ENCODE measurements around the gene MACO1. TPM values are rescaled to one million over a fixed set of nuclear protein-coding genes. Genes with fewer than 3 reads are reported as not detected.

MACO1 gene
- total RNA-seq, 4 donors from 2014 or later, result 25.6 to 31.8 (median 28.7) TPM

GRCh38 chr1:25431955-25432719 is 1.4 kb downstream of the MACO1 start:
- no peaks in the 10 kb centered on the region for H3K27me3 ChIP-seq
- H3K36me3 ChIP-seq, result no peaks in the 10 kb centered on the region
- TF ChIP-seq CTCF (IDR thresholded peaks at IDR 0.05) (no peak), POLR2A (IDR thresholded peaks at IDR 0.05) (no peak)
- H3K4me1 ChIP-seq, result peaks cover 43 to 57% of the 10 kb centered on the region in 2 donors
- peak overlapping the region; percentile 29 to 94 (median 41) for H3K4me3 ChIP-seq (replicated peaks in 1 of 3)
- H3K9me3 ChIP-seq, result no peaks in the 10 kb centered on the region
- H3K27ac ChIP-seq, result peak overlapping the region in 2 of 3 donors; percentile 87 to 88
- WGBS, 2 donors, result 22 to 28% methylated on average over 6 of the region's 6 CpGs
- intact Hi-C loops (cut with DNase I), result no loop called here
- no peak for DNase-seq

GRCh38 chr1:25432749-25433388 is 2.2 kb downstream of the MACO1 start:
- TF ChIP-seq POLR2A (IDR thresholded peaks at IDR 0.05) (no peak), CTCF (IDR thresholded peaks at IDR 0.05) (no peak)
- H3K4me3 ChIP-seq (replicated peaks in 1 of 3), result no peak overlapping the region
- WGBS, 2 donors, result 83 to 87% methylated on average over 6 of the region's 6 CpGs
- no peak for DNase-seq
- H3K9me3 ChIP-seq, result no peaks in the 10 kb centered on the region
- H3K27me3 ChIP-seq, result no peaks in the 10 kb centered on the region
- peaks cover 43 to 62% of the 10 kb centered on the region in 2 donors for H3K4me1 ChIP-seq
- intact Hi-C loops (cut with DNase I), result no loop called here
- peak overlapping the region in 1 of 3 donors; percentile 10 for H3K27ac ChIP-seq
- H3K36me3 ChIP-seq, result no peaks in the 10 kb centered on the region

- DNase-seq, result no peak
- WGBS, 2 donors, result 44 to 61% methylated on average over 4 of the region's 4 CpGs
- Histone ChIP-seq H3K27me3 (no peaks in the 10 kb centered on the region), H3K4me1 (peaks cover 43 to 62% of the 10 kb centered on the region in 2 donors), H3K27ac (peak overlapping the region in 2 of 3 donors; percentile 10 to 45), H3K9me3 (no peaks in the 10 kb centered on the region), H3K36me3 (no peaks in the 10 kb centered on the region), H3K4me3 (replicated peaks in 1 of 3) (no peak overlapping the region)
- TF ChIP-seq POLR2A (IDR thresholded peaks at IDR 0.05) (no peak), CTCF (IDR thresholded peaks at IDR 0.05) (no peak)
- intact Hi-C loops (cut with DNase I), result no loop called here
These were observed 2.9 kb downstream of the MACO1 start for GRCh38 chr1:25433389-25434186.

DNA sequence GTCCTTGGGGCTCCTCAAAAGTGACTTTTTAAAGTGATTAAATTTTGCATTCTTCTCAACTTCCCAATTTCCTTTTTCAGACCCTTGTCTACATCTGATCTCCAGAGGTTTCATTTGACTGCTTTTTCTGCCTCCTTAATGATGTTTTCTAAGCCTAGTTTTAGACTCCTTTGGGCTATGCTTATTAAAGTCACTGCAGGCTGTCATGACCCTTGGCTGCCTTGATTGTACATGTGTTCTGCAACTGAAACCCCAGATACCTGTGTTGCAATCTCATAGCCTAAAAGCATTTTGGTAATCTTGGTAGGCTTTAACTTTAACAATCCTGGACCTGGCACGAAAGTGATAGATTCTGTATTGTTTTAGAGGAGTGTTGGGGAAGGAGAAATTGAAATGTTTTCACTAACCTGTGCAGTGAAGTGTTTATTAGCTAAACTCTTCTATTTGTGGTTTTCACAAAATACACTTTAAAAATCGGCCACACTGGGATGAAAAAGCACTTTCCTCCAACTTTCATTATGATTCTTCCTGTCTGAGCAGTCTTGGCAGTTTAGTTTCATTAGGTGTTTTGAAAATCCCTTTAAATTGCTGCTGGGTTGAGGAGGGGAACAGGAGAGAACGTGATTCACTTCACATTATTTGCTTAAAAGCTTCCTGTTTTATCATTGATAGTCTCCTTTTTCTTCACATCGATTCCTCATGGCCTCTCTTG is 4.9 kb downstream of the MACO1 start:
- peak overlapping the region; percentile 60 to 76 (median 71) for H3K27ac ChIP-seq
- H3K36me3 ChIP-seq, result no peaks in the 10 kb centered on the region
- DNase-seq, result peak; percentile 12 to 20
- H3K27me3 ChIP-seq, result no peaks in the 10 kb centered on the region
- H3K9me3 ChIP-seq, result no peaks in the 10 kb centered on the region
- TF ChIP-seq POLR2A (IDR thresholded peaks at IDR 0.05), result no peak
- peak in 1 of 6 experiments; percentile 2 for TF ChIP-seq CTCF (IDR thresholded peaks at IDR 0.05)
- no peak overlapping the region for H3K4me3 ChIP-seq (replicated peaks in 1 of 3)
- 12 to 15% methylated on average over 4 of the region's 4 CpGs for WGBS, 2 donors
- peaks cover 43 to 57% of the 10 kb centered on the region in 2 donors for H3K4me1 ChIP-seq
- intact Hi-C loops (cut with DNase I), result no loop called here

All from thyroid gland (tissue), 4 donors.